Pulmonary artery endothelial cell (primary cell): ENCODE measurements around the gene ZNF618. TPM values are rescaled to one million over a fixed set of nuclear protein-coding genes. Genes with fewer than 3 reads are reported as not detected.

Experiments
- DNase-seq: peaks from one replicate; pipeline ENCODE4 v3.0.0-alpha.2; 2011; ENCODE audit warnings: low read depth, low spot score
- total RNA-seq: library from RNA; depleted of rRNA; stranded (reverse); fragments of >200 nt; gene quantifications from 2 replicates; pipeline ENCODE4 v1.2.3, GENCODE V29; 2014

ZNF618 gene
- total RNA-seq, 1 donor from 2014 or later, result 14.8 TPM

DNA sequence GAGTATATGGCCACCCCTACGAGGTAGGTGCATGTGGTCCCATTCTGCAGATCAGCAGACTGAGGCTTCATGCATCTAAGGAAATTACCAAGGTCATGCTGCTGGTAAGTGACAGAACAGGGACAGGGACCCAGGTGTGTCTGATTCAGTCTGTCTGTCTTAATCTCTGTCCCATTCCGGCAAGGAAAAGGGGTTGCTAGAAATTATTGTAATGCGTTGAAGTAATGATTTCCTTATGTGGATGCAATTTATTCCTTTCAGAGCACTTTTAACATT lies 125.2 kb downstream of the ZNF618 start:
- DNase-seq, result no peak

DNA sequence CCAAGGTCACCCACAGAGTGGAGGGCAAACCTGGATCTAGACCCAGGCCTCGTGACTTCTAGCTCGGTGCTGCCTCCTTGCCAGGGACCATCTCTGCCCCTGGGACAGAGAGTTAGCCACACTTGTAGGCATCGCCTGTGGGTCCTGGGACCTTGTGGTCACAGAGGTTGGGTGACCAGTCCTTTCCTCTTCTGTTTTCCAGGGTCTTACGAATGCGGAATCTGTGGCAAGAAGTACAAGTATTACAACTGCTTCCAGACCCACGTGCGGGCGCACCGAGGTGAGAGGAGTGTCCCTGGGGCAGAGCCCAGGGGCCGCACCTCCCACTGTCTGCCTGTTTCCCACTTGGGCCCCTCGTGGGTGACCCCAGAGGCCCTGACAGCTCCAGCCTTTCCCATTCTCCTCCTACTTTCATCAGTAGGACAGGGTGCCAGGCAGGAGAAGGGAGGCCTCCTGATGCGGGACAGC lies 125.7 kb downstream of the ZNF618 start:
- no peak for DNase-seq

DNA sequence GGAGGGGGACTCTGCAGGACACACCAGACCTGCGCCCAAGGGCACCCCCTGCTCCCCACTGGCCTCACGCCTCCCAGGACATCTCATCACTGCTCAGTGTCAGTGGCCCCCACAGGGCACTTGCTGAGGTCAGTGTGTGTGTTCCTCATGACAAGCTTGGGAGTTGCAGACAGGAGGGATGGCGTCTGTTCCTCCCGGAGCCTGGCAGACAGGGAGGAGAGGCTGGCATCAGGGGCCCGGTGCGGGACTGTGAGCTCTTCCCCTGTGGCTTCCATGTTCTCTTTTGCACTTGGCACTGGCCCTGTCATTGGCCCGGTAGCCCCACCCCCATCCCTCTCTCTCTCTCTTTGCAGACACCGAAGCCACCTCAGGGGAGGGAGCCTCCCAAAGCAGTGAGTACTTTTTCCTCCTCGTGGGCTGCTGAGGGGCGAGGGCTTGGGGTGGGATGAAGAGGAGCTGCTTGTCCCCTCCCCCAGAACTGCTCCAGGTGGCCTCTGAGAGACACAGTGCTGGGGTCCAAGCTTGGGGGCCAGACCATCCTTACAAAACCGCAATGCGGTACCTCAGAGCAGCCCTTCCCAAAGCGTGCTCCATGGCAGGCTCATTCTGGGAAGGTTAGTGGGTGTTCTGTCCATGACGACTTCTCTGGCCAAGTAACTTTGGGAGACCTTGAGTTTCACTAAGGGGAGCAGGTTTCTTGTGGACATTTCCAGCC lies 126.3 kb downstream of the ZNF618 start:
- no peak for DNase-seq

DNA sequence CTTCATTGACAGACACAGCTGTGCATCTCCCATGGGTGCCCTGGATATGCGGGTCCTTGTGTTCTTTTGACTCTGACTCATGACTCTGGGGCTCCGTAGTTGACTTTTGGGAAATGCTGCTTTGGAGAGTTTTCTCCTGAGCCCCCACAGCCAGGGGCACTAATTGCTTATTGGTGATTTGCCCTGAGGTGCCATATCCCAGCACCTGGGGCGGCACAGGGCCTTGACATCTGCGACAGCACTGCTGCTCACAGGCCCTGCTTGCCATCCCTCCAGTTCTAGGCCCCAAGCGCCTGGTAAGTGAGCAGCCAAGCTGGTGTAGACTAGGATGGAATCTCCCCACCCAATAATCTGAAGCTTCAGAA lies 126.9 kb downstream of the ZNF618 start:
- no peak for DNase-seq

DNA sequence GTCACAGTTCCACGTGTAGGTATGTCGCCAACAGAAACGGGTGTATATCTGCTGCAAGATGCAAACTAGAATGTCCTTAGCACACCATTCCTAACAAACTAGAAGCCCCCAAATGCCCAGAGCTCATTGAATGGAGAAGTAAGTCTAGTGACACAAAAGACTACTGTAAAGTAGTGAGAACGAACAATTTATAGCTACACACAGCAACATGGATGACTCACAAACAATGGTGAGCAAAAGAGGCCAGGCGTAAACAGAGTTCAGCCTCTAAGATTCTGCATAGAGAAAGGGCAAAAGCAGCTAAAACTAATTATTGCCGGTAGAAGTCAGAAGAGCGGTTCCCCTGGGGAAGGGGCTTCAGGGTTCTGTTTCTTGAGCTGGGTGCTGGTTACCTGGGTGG lies 127.2 kb downstream of the ZNF618 start:
- DNase-seq, result no peak

DNA sequence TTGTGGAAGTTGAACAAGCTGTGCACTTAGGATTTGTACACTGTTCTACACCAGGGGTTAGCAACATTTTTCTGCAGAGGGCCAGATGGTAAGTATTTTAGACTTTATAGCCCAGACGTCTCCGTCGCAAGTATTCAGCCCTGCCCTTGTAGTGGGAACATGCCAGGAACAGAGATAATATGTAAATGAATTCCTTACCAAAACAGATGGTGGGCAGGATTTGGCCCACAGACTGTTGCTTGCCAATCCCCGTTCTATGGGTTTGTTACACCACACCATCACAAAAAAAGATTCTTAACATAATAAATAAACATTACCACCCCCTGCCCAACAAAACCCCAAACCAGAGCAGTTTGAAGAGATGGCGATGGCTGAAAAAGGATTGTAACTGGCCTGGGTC lies 127.6 kb downstream of the ZNF618 start:
- DNase-seq, result no peak

DNA sequence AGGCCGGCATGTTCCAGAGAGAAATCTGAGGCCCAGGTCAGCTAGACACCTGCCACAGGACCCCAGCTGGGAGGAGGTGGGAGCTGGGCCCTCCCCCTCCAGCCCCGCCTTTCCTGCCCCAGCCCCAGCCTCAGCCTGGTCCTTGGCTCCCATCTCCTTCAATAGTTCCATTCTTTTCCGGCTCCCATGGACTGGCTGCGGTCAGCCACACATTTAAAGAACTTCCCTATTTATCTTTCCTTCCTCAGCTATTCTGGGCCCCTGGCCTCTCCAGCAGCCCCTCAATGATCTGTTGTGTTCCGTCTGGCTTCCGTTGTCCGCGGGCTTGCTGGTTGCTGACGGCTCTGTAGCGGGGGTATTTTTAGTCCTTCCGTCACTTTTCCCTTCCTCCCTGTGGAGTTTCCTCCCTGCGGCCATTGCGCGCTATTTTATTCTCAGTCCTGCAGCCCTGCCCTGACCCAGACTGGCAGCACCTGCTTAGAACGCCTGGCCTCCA lies 128.2 kb downstream of the ZNF618 start:
- peak; percentile 20 for DNase-seq

DNA sequence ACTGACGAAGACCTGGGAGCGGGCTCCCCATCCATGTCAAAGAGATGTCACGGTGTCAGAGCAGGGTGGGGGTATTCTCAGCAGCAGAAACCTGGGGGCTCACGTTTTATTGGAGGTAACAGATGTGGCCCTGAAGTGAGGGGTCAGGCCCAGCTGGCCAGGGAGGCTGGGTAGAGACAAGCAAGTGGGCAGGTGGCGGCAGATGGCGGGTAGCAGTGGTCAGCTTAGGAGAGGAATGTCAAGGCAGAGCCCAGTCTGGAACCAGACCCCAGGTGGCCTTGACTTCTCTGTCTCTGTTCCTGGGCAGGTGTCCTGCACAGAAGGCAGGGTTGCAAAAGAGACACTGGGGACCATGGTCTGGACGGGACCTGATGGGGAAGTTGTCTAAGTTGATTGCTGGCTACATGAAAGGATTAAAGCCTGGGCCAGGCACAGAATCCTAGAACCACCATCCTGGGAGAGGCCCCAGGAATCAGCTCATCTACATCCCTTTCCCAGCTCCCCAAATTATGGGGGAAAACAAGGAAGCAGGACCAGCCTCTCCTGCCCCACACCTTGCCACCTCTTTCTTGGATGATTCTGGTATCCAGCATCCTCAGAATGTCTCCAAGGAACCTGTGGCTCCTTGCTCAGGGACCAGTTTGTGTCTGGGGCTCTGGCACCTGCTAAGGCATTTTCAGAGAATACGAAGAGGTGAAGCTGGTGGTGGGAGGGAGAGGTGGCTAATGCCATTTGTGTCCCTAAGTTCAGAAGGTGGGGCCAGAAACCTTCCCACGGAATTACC lies 129.5 kb downstream of the ZNF618 start:
- no peak for DNase-seq

DNA sequence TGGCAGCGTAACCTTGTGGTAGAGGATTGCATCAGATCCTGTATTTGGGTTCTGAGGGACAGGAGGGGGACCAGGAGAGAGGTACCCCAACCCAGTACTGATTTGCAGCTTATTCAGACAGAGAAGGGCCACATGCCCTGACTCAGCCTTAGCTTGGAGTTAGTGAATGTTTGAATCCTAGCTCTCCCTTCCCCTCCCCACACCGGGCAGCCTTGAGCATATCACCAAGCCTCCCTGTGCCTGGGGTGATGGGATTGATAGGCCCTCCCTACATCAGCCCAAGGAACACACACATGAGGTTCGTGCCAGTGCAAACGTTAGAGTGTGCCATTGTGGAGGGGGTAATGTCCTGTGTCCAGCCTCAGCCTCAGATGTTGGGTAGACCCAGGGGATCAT lies 130.0 kb downstream of the ZNF618 start:
- DNase-seq, result no peak

DNA sequence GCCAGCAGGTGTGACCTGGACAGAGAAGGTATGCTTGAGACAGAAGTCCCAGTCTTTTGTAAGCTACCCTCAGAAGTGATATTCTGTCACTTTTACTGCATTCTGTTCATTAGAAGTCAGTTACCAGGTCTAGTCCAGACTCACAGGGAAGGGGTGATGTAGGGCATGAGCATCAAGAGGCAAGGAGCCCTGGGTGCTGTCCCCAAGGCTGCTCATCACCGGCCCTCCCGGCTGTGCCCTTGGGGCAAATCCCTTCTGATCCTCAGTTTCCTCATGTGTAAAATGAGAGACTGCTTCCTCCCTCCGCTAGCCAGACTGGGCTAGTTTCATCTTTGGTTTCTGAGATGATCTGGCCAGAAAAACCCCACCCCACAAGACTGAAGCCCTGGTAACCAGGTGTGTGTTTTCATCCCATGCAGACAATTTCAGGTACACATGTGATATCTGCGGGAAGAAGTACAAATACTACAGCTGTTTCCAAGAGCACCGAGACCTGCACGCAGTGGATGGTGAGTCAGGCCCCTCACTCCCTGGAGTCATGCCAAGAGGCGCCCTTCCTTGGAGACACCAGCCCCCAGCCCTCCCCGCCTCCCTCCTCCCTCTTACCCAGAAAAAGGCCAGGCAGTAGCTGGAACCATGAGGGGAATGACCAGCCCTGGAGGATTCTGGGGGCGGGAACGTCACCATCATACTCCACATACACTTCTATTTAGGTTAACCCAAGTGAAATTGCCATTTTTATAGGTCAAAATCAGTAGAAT lies 131.0 kb downstream of the ZNF618 start:
- no peak for DNase-seq

DNA sequence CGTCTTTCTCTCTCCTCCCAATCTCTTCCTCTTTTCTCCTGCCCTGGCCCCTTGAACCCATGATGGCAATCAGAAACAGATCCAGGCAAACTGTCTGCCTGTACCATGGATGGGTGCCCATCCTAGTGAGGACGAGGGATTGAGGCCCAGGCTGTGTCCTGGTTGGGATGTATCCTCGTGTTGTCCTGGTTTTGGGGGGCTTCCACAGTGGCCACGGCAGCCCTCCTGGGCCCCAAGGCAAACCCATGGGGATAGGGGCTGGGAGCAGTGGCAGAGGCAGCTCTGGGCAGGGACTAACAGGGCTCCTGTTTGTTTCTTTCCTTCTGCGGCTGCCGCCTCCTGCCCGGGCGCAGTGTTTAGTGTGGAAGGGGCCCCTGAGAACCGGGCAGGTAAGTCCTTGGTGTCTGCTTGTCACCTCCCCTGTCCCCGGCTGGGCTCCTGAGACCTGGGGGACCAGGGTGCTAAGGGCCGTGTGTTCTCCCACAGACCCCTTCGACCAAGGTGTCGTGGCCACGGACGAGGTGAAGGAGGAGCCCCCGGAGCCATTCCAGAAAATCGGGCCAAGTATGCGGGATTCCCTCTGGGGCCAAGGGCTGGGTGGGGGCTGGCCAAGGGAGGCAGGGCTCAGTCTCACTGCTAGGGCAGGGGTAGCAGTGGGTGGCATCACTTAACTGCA lies 132.0 kb downstream of the ZNF618 start:
- no peak for DNase-seq

DNA sequence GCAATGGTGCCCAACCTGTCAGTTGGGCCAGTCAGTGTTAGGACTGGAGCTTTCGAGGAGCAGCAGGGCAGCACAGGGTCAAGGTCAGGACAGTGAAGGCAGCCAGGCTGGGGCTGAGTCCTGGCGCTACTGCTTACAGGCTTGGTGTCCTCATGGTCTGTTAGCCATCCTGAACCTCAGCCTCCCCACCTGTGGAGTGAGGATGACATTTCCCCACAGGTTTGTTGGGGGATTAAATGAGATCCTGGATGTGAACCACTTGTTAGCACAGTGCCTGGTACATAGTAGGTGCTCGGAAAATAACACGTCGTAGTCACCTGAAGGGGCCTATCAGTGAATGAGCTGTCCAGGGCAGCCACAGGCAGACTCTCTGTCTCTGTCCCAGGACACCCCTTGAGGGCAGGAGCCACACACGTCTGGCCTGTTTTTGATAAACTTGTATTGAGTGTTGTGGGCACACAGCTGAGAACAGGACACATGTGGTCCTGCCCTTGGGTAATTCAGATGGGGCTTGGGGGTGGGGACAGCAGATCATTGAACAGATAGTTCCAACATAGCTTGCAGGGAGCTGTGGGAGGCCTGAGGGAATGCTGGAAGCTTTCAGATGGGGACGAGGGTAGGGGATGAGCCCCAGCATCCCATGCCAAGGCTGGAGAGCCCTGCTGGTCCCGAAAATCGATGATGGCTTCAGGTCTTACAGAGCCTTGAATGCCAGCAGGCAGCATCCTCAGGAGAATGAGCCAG lies 132.7 kb downstream of the ZNF618 start:
- DNase-seq, result no peak

DNA sequence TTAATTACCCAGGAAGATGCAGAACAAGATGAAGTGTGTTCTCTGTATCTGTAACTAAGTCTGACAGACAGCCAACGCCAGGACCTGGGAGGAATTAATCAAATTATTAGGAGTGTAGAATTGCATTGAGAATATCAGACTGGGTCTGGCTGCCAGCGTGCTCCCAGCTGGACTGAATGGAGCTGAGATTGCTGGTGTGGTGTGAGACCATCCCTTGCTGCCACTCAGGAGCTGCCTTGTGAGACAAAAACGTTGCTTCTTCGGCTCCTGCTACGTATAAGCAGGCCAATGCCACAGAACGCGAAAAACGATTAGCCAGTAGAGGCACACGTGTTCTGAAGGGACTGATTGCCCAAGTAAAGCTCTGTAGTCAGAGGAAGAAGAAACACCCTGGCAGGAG lies 135.2 kb downstream of the ZNF618 start:
- DNase-seq, result no peak

DNA sequence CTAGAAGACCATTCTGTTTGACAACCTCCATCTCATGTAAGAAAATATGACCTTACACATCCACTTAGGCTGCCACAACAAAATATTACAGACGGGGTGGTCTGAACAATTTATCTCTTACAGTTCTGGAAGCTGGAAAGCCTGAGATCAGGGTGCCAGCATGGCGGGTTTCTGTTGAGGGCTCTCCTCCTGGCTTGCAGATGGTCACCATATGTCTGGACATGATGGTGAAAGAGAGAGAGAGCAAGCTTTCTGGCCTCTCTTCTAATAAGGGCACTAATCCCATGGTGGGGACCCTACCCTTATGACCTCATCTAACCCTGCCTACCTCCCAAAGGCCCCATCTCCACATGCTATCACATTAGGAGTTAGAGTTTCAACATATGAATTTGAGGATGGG lies 136.0 kb downstream of the ZNF618 start:
- DNase-seq, result no peak

DNA sequence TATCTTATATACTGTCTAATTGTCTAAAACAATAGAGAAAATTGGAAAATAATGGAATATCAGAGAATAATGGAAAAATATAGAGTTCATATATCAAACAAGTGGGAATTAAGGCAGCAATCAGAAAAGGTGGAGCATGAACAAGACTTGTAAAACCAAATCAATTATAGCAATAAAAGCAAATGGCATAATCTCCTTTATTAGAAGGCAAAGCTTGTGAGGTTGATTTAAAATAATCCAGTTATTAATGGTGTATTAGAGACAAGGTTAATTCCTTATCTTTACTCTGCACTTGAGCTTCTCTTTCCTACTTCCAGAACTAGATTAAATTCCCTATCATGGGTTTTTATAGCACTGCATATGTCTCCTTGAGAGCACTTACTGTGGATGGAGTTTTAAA lies 137.9 kb downstream of the ZNF618 start:
- no peak for DNase-seq

DNA sequence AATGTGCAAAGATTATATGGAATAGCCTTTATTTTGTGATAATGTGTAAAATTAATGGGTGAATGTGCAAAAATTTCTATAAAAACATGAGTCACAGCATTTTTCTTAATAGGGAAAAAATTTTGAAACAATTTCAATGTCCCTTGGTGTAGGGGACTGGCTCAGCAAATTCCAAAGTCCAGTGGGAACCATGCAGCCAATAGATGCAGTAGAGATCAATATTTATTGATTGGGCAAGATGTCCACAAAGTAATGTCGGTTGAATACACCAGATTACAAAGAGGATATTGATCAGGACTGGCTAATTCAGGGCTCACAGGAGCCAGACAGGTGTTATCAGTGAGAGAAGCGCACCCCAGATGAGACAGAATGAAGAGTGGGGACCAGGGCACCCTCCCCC lies 139.5 kb downstream of the ZNF618 start:
- no peak for DNase-seq

DNA sequence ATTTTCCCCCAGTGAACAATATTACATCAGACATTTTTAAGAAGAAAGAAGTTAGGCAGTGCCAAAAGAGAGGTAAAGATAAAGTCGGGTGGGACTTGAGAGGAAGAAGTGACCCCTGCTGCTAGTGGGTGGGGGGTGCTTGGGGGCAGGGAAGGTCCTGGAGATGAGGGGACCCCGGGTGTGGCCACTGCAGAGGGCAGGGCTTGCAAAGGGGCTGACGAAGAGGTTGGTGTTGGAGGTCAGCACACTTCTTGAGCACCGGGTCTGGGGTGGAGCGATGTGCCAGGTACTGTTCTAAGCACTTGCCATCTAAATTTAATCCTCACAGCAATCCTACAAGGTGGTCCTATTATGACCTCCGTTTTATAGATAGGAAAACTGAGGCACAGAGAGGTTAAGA lies 140.0 kb downstream of the ZNF618 start:
- DNase-seq, result no peak

DNA sequence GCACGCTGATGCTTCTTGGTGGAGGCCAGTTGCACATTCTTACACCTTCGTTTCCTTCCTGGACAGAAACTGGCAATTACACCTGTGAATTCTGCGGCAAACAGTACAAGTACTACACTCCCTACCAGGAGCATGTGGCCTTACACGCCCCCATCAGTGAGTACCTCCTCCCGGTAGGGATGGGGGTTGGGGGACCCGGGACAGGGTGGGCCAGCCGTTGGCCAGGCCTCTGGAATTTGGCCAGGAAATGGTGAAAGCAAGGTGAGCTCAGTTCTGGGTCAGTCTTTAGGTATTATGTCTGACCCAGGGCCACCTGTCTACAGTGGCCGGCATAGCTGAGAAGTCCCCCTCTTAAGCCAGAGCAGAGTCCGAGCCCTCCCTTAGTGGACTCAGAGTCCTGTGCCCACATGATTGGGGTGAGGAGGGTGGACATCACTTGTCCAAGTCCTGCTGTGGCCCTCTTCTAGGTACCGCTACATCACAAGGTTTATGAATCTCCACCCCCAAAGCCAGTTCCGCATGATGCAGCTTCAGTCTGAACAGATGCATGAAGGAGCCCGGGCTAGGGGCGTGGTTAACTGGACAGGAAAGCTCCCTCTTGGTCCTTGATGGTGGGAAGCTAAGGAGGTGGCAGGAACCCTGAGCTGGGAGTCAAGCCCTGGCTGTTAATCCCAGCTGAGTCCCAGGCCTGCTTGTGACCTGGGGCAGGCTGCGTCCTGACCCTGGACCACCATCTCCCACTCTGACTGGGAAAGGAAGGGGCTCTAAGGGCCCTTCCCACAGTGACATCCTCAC lies 140.7 kb downstream of the ZNF618 start:
- DNase-seq, result no peak

DNA sequence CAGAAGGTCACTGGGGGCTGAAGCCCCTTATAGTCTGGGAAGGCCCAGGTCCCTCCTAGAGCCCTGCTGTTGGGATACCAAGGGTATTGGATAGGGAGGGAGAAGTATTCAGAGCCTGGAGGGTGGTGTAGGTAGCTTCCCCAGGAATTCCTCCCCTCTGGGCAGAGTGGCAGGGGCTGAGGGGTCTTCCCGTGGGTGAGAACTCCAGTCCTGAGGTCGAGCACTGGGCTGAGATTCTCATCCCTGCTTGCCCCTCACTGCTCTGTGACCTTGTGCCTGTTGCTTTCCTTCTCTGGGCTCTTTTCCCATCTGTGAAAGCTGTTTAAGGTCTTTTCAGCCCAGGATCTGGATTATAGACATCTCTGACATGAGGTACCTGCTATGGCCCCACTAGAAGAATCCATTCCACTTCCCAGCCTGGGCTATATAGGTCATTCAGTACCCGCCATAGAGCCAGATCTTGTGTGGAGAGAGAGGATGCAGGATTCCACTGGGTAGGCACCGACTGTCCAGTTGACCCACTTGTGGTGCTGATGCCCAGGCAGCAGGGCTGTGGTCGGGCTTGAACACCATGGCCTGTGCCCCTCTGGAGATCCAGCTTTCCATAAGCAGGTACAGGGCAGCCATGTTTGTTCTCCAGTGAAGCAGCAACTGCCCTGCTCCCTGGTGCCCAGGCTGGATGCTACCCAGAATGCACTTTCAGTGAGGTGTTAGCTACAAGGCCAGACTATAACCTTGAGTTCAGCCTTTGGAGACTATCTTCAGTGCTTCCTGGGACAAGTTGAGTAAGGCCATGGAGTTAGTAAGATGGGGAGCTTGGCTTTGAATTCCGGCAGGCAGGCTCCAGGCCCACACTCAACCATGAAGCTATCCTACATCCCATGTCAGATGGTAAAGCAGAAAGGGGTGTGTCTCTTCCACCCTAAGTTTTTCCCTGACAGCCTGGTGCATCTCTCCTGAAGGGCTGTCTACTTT lies 141.9 kb downstream of the ZNF618 start:
- DNase-seq, result no peak
